H9 (cell line): ENCODE data around the gene ZNF584. TPM values are rescaled to one million over a fixed set of nuclear protein-coding genes. Genes with fewer than 3 reads are reported as not detected.

Experiments
- DNase-seq: peaks from one replicate; pipeline ENCODE4 v3.0.0-alpha.2; 2017
- H2AFZ ChIP-seq: one replicate; pipeline ENCODE4 v1.6.1; 2013; ENCODE audit warnings: mild to moderate bottlenecking, low read length, control low read depth, moderate library complexity
- H2AK5ac ChIP-seq: 2 replicates; pipeline ENCODE4 v1.6.1; 2013; ENCODE audit warnings: low read length, control low read depth, mixed read lengths; ENCODE audit not compliant: insufficient read length
- H2BK120ac ChIP-seq: one replicate; pipeline ENCODE4 v1.6.1; 2013; ENCODE audit warnings: low read depth, mild to moderate bottlenecking, low read length, control low read depth, inconsistent platforms; ENCODE audit not compliant: poor library complexity, severe bottlenecking
- H2BK12ac ChIP-seq: 2 replicates; pipeline ENCODE4 v1.6.1; 2013; ENCODE audit warnings: low read length, control low read depth, mixed read lengths, low read depth; ENCODE audit not compliant: insufficient read length
- H2BK15ac ChIP-seq: 2 replicates; pipeline ENCODE4 v1.6.1; 2013; ENCODE audit warnings: low read depth, low read length, control low read depth
- H2BK20ac ChIP-seq: one replicate; pipeline ENCODE4 v1.6.1; 2013; ENCODE audit warnings: low read depth, mild to moderate bottlenecking, low read length, control low read depth, inconsistent platforms; ENCODE audit not compliant: poor library complexity, severe bottlenecking
- H2BK5ac ChIP-seq: 2 replicates; pipeline ENCODE4 v1.6.1; 2013; ENCODE audit warnings: low read length, control low read depth, mixed read lengths; ENCODE audit not compliant: insufficient read length
- H3K14ac ChIP-seq: 2 replicates; pipeline ENCODE4 v1.6.1; 2013; ENCODE audit warnings: low read length, control low read depth; ENCODE audit not compliant: insufficient read depth
- H3K18ac ChIP-seq: 2 replicates; pipeline ENCODE4 v1.6.1; 2013; ENCODE audit warnings: low read depth, mild to moderate bottlenecking, mixed read lengths, low read length, control low read depth; ENCODE audit not compliant: insufficient read length
- H3K23ac ChIP-seq: 2 replicates; pipeline ENCODE4 v1.6.1; 2013; ENCODE audit warnings: low read length, control low read depth, mixed read lengths, low read depth; ENCODE audit not compliant: insufficient read length
- H3K23me2 ChIP-seq: 2 replicates; pipeline ENCODE4 v1.6.1; 2013; ENCODE audit warnings: low read depth, mild to moderate bottlenecking, mixed read lengths, low read length, control low read depth; ENCODE audit not compliant: insufficient read length, poor library complexity, severe bottlenecking
- H3K27ac ChIP-seq: 2 replicates; pipeline ENCODE4 v1.5.1; 2013; ENCODE audit warnings: low read length, control low read depth, mixed read lengths, low read depth; ENCODE audit not compliant: insufficient read length
- H3K27me3 ChIP-seq: 2 replicates; pipeline ENCODE4 v1.6.1; 2013; ENCODE audit warnings: low read length, control low read depth, inconsistent platforms; ENCODE audit not compliant: insufficient read depth
- H3K4ac ChIP-seq: 2 replicates; pipeline ENCODE4 v1.6.1; 2013; ENCODE audit warnings: low read depth, mild to moderate bottlenecking, control low read depth, inconsistent platforms, low read length, moderate library complexity
- H3K4me1 ChIP-seq: 2 replicates; pipeline ENCODE4 v1.6.1; 2013; ENCODE audit warnings: low read length, control low read depth, inconsistent platforms; ENCODE audit not compliant: insufficient read depth
- H3K4me2 ChIP-seq: 2 replicates; pipeline ENCODE4 v1.6.1; 2013; ENCODE audit warnings: low read length, control low read depth, mixed read lengths; ENCODE audit not compliant: insufficient read length, insufficient read depth
- H3K56ac ChIP-seq: 2 replicates; pipeline ENCODE4 v1.6.1; 2013; ENCODE audit warnings: low read depth, mild to moderate bottlenecking, mixed read lengths, low read length, control low read depth; ENCODE audit not compliant: insufficient read length
- H3K79me1 ChIP-seq: 2 replicates; pipeline ENCODE4 v1.6.1; 2013; ENCODE audit warnings: low read depth, mild to moderate bottlenecking, moderate library complexity, low read length, control low read depth, inconsistent platforms; ENCODE audit not compliant: insufficient read depth, poor library complexity, severe bottlenecking
- H3K79me2 ChIP-seq: 2 replicates; pipeline ENCODE4 v1.6.1; 2013; ENCODE audit warnings: low read length, control low read depth, inconsistent platforms; ENCODE audit not compliant: insufficient read depth
- H3K9ac ChIP-seq: 2 replicates; pipeline ENCODE4 v1.6.1; 2013; ENCODE audit warnings: low read length, control low read depth, mixed read lengths; ENCODE audit not compliant: insufficient read length; ENCODE audit errors: extremely low read depth
- H3K9me3 ChIP-seq: one replicate; pipeline ENCODE4 v1.6.1; 2013; ENCODE audit warnings: low read depth, low read length, inconsistent platforms; ENCODE audit not compliant: control insufficient read depth
- H3T11ph ChIP-seq: one replicate; pipeline ENCODE4 v1.6.1; 2013; ENCODE audit warnings: mild to moderate bottlenecking, low read length, control low read depth, inconsistent platforms
- H4K20me1 ChIP-seq: one replicate; pipeline ENCODE4 v1.6.1; 2013; ENCODE audit not compliant: control insufficient read depth, insufficient read length, insufficient read depth
- H4K5ac ChIP-seq: 2 replicates; pipeline ENCODE4 v1.6.1; 2013; ENCODE audit warnings: low read depth, mild to moderate bottlenecking, mixed read lengths, low read length, control low read depth; ENCODE audit not compliant: insufficient read length
- H4K8ac ChIP-seq: replicated peaks from 2 replicates; pipeline ENCODE4 v1.6.1; 2013; ENCODE audit warnings: low read length, control low read depth, mixed read lengths, low read depth; ENCODE audit not compliant: insufficient read length
- H4K91ac ChIP-seq: 2 replicates; pipeline ENCODE4 v1.6.1; 2013; ENCODE audit warnings: low read depth, mild to moderate bottlenecking, moderate library complexity, mixed read lengths, low read length, control low read depth; ENCODE audit not compliant: insufficient read length
- H3K27ac Mint-ChIP-seq, 3 experiments: 2 replicates in 2 of 3; 3 replicates in 1 of 3; pipeline ENCODE4 v1.8.0; 2020 to 2021; ENCODE audit warnings: mixed read lengths in 3 of 3, mild to moderate bottlenecking in 1 of 3, moderate library complexity in 1 of 3
- H3K27me3 Mint-ChIP-seq: 2 replicates; pipeline ENCODE4 v1.8.0; 2021; ENCODE audit warnings: low read depth, mild to moderate bottlenecking, moderate library complexity, mixed read lengths
- H3K36me3 Mint-ChIP-seq, 3 experiments: 2 replicates in 2 of 3; 3 replicates in 1 of 3; pipeline ENCODE4 v1.8.0; 2020 to 2021; ENCODE audit warnings: low read depth in 3 of 3, mixed read lengths in 3 of 3; ENCODE audit not compliant: insufficient read depth in 1 of 3
- H3K4me1 Mint-ChIP-seq, 2 experiments: 2 replicates each; pipeline ENCODE4 v1.8.0; 2020; ENCODE audit warnings: mixed read lengths in 2 of 2
- H3K4me3 Mint-ChIP-seq, 2 experiments: 2 replicates in 1 of 2; 3 replicates in 1 of 2; pipeline ENCODE4 v1.8.0; 2020 to 2021; ENCODE audit warnings: mild to moderate bottlenecking in 2 of 2, mixed read lengths in 2 of 2, moderate library complexity in 1 of 2
- H3K9me3 Mint-ChIP-seq, 2 experiments: 2 replicates in 1 of 2; 3 replicates in 1 of 2; pipeline ENCODE4 v1.8.0; 2020; ENCODE audit warnings: mild to moderate bottlenecking in 2 of 2, mixed read lengths in 2 of 2, moderate library complexity in 1 of 2
- CTCF ChIP-seq: fragments of 200-600 bp; sonication (generic); conservative IDR thresholded peaks from 3 replicates; pipeline ENCODE4 v1.8.0; 2021; ENCODE audit warnings: antibody characterized with exemption, mild to moderate bottlenecking
- WGBS: extraction: QIAGEN DNeasy Blood & Tissue Kit; methylation state at CpG from one replicate; pipeline ENCODE4 v1.1.7; 2013; ENCODE audit warnings: missing lambda C conversion rate, low lambda C conversion rate, mixed read lengths; ENCODE audit not compliant: insufficient read length; ENCODE audit errors: extremely low coverage; 5-methylcytosine and 5-hydroxymethylcytosine counted together
- total RNA-seq: library from RNA; stranded (reverse); gene quantifications from 2 replicates; pipeline ENCODE4 v1.2.1, GENCODE V29; 2021

ZNF584 gene
- total RNA-seq, 1 experiment from 2014 or later, result 7.4 TPM

DNA sequence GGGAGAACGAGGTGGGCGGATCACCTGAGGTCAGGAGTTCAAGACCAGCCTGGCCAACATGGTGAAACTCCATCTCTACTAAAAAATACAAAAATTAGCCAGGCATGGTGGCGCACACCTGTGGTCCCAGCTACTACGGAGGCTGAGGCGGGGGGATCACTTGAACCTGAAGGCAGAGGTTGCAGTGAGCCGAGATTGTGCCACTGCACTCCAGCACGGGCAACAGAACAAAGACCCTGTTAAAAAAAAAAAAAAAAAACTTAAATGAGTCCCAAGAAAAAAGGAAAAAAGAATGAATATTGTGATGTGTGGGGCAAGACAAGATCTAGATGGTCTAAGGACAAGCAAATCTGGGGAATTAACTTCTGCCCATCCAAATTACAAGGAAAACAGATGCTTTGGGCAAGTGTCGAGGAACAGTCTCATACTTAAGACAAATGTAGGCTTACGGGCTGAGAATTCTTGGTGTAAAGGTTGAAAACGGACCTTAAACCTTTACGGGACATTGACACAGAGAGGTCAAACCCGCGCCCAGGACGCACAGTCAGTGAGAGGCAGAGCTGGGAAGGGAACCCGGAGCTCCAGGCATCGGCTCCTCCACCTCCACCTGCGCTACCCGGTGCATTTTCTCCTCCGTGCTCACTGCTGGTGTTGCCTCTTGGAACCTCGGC lies 57.8 kb downstream of the ZNF584 start:
- Histone ChIP-seq H3K79me2 (no peaks in the 10 kb centered on the region), H2BK20ac (no peak overlapping the region), H3K4ac (no peak overlapping the region), H3K56ac (no peak overlapping the region), H3K4me2 (peak overlapping the region; percentile 73), H2BK5ac (no peak overlapping the region), H4K20me1 (no peaks in the 10 kb centered on the region), H3K27me3 (no peaks in the 10 kb centered on the region), H2BK15ac (no peak overlapping the region), H3K27ac (no peak overlapping the region), H2BK12ac (no peak overlapping the region), H3K9me3 (no peaks in the 10 kb centered on the region), H3K4me1 (no peaks in the 10 kb centered on the region), H4K5ac (no peak overlapping the region), H2AFZ (peak overlapping the region; percentile 70), H4K91ac (no peak overlapping the region), H3T11ph (no peak overlapping the region), H2AK5ac (no peak overlapping the region), H3K79me1 (no peaks in the 10 kb centered on the region), H4K8ac (no peak overlapping the region), H3K23me2 (no peaks in the 10 kb centered on the region), H2BK120ac (no peak overlapping the region), H3K18ac (no peak overlapping the region), H3K9ac (no peak overlapping the region), H3K23ac (no peak overlapping the region), H3K14ac (no peak overlapping the region)
- H3K36me3 Mint-ChIP-seq, result peaks cover 0 to 7% (median 2%) of the 10 kb centered on the region in 3 experiments; a peak in 3 of 7 replicates
- no peak for TF ChIP-seq CTCF
- peaks cover 9% of the 10 kb centered on the region for H3K27me3 Mint-ChIP-seq
- peaks cover 13 to 17% of the 10 kb centered on the region in 2 experiments for H3K4me1 Mint-ChIP-seq
- no peak overlapping the region for H3K27ac Mint-ChIP-seq
- WGBS, result no CpG with 5 or more reads among the region's 20 CpGs
- H3K4me3 Mint-ChIP-seq, result peak overlapping the region; percentile 79 to 84
- no peak for DNase-seq
- no peaks in the 10 kb centered on the region; a peak in 1 of 5 replicates for H3K9me3 Mint-ChIP-seq
